Stimulated activated CD4-positive, alpha-beta T cell treated with anti-CD3 and anti-CD28 coated beads, TNF-alpha, amount 100 ng/mL, for 24 hours (primary cell): Measurements from ENCODE around the gene ZG16.

Source experiments
- DNase-seq, 3 experiments: peaks; one replicate each; pipeline ENCODE4 v3.0.0-alpha.2; 2020; ENCODE audit warnings: low read depth in 3 of 3

Gene ZG16

DNA sequence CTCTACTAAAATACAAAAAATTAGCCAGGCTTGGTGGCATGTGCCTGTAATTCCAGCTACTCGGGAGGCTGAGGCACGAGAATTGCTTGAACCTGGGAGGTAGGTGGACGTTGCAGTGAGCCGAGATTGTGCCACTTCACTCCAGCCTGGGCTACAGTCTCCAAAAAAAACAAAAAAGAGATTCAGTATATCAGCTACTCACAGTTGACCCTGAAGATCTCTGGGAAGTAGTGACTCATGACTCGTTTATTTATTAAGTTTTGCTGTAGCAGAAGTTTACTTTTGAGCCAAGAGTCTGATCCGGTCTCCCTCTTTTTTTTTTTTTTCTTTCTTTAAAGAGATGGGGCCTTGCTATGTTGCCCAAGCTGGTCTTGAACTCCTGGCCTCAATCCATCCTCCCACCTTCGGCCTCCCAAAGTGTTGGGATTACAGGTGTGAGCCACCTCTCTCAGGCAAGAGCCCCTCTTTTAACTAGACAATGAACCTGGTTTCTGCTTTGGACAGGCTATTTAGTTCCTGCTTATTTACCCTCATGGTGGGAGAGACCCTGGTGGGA is 46.6 kb downstream of the ZG16 start:
- DNase-seq = no peak

DNA sequence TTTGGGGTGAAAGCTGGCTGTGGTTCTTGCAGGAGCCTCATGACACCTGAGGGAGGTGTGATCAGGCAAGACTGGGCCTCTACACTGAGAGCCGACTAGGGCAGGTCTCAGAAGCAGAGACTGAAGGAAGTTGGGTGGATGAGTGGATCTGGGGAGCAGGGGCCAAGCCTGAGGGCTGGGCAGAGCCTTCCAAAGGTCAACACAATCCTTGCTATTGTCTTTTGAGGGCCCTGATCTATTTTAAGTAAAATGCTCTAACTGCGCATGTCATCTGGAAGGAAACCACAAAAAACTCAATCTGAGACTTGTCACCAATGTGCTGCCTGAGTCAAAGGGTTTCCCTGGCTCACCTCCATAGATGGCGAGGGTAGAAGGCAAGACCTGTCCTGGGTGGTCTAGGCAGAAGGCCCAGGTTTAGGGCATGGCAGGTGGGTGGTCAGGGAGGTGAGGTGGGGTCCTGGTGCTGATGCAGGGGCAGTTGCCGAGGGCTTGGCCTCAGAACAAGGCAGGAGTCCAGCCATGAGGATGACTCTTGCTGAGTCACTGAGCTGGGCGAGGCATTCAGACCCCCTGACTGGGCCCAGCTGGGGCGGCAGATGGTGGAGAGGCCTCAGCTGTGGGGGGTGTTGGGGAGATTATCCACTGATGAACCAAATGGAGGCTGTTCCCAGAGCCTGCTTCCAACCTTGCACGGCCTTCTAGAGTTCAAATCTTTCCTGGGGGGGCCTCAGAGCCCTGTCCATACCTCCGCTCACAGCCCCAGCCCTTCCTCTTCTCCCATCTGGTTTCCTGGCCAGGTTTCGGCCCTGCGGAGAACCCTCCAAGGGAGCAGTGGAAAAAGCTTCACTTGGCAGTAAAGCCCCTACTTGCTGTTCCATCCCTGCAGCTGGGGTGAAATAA is 47.3 kb downstream of the ZG16 start:
- DNase-seq = peak in 1 of 3 experiments; percentile 50

- no peak for DNase-seq
These were observed 48.3 kb downstream of the ZG16 start for GRCh38 chr16:29826342-29826695.

GRCh38 chr16:29830774-29831173 is 52.7 kb downstream of the ZG16 start:
- no peak for DNase-seq

DNA sequence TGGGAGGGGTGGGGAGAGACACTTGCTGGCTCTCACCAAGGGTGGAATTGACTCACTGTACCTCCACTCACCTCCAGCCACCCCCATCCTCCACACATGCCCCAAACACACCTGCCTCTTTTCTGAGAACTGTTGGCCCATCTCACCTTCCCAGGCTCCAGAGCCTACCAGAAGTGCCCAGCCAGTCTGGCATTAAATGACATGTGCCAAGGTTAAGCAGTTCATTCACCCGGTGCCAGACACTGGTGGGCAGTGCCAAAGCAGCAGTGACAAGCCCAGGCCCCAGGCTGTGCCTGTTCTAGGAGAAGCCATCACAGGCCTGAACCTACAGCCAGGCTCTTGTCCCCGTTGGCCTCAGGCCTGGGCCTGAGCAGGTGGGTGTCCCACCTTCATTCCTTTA is 53.4 kb downstream of the ZG16 start:
- DNase-seq = no peak
